ENCODE data around the gene IQCN.

The IQCN gene

DNA sequence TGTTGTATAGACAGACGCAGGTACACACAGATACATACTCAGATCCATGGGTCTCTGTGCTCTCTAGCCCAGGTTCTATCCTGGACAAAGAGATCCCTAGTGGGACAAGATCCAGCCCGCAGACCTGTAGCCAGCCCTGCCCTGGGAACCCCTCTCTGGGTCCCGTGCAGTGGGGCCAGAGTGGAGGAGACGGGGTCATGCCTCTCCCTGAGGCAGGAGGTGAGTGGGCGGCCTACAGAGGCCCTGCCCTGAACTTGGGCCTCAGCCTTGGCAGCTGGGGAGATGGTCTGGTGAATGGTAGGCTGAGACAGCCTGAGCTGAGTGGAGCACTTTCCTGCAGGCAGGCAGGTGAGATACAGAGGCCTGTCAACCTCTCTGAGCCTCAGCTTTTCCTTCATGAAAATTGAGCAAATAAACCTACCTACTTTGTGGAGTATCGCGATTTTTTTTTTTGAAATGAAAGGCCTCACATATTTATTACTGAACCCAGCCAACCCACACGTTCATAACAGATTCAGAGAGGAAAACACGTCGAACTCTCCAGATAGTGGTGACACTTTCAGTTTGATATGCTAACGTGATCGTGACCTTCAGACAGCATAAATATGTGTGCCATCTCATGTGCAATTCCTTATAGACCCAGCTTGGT is 10.6 kb upstream of the IQCN start:
- DNase-seq = no peak

DNA sequence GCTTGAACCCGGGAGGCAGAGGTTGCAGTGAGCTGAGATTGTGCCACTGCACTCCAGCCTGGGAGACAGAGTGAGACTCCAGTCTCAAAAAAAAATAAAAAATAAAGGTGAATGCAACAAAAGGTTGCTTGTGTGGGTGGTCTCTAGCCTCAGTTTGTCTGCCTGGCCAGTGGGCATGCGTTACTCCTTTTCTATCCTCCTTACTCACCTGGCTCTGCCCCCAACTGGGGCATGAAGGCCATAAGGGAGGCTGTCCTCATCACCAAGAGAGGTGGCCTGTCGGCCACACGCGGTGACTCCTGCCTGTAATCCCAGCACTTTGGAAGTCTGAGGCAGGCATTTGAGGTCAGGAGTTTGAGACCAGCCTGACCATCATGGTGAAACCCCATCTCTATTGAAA is 9.1 kb upstream of the IQCN start:
- no peak for DNase-seq

DNA sequence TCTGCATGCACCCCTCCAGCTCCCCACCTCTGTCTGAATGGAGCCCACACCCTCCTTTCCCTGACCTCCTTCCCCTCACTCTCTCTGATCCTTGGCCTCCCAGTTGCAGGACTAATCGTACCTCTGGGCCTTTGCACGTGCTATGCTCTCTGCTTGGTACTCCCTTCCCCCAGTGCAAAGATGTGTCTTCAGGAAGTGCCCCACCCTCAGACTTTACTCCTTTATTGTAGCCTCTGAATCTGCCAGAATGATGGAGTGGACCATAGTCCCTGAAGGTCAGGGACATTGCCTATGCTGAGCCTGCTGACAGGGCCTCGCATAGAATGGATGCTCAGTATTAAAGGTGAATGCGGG is 8.5 kb upstream of the IQCN start:
- DNase-seq = no peak

DNA sequence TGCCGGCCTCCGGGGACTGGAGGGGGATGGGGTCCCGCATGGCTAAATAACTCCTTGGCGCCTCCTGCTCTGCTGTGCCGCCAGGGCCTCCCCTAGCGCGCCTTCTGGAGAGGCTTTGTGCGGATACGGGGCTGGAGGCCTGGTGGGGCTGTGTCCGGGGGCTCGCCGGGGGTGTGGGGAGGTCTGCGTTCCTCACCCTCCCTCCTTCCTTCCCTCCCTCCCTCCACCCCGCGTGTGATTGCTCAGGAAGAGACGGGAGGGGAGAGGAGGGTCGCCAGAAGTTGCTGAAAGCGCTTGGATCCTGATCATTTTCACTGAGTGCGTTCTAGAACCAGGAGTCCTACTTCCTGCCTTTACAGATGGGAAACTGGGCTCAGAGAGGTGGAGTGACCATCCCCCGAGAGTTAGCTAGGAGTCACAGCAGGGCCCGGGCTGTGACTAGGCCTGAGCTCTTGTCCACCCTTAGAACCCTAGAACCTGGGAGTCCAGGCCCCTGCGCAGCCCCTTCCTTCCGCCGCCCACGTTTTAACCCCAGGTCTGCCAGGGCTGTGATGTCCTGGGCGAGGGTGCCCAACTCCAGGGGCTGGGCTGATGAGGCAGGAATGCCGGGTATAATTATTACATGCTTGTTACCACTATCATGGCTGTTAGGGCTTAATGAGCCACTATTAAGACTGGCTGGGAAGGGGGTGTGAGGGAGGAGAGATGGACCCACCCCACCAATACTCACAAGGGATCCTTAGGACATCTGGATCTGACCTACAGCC is 8.0 kb upstream of the IQCN start:
- no peak for DNase-seq

DNA sequence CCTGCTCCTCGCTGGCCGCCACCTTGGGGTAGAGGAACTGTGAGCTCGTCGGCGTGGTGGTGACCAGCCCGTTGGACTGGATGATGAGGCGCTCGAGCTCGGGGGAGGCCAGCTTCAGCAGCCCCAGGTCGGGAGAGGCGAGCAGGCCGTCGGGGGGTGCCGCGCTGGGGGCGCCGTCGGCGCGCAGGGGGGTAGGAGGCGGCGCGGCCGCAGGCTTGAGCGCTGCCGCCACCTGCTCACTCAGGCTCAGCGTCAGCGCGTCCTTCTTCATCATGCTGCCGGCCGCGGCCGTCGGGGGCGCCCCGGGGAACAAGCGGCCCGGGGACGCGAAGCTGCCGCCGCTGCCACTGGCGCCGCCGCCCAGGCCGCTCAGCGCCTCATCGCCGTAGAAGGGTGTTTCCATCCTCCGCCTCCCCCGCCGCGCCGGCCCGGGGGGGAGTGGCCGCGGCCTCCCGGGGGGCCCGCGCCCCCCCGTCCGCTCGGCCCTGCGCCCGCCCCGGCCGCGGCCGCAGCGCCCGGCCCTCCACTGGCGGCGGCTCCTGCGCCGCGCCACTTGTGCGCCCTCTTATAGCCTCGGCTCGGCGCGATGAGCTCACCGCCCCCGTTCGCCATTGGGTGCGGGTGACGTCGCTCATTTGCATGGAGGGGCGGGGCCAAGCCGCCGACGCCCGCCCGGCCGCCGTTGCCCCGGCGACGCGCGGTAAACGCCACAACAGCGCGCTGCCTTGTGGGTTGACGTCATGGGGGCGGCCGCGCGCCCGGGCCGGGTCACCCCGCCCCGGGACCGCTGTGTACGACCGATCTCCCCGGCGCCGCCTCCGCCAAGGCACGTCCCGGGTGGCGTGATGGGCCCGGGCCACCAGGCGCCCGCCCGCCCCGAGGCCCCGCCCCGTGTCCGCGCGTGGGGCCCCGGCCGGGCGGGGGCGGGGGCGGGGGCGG is 7.1 kb upstream of the IQCN start, which contains the start of gene JUND:
Gene JUND, minus strand, starts transcription at position 541 of the 939 bp plus-strand sequence. Its CDS starts 138 bp downstream, at position 403.
- DNase-seq = peak; percentile 97

DNA sequence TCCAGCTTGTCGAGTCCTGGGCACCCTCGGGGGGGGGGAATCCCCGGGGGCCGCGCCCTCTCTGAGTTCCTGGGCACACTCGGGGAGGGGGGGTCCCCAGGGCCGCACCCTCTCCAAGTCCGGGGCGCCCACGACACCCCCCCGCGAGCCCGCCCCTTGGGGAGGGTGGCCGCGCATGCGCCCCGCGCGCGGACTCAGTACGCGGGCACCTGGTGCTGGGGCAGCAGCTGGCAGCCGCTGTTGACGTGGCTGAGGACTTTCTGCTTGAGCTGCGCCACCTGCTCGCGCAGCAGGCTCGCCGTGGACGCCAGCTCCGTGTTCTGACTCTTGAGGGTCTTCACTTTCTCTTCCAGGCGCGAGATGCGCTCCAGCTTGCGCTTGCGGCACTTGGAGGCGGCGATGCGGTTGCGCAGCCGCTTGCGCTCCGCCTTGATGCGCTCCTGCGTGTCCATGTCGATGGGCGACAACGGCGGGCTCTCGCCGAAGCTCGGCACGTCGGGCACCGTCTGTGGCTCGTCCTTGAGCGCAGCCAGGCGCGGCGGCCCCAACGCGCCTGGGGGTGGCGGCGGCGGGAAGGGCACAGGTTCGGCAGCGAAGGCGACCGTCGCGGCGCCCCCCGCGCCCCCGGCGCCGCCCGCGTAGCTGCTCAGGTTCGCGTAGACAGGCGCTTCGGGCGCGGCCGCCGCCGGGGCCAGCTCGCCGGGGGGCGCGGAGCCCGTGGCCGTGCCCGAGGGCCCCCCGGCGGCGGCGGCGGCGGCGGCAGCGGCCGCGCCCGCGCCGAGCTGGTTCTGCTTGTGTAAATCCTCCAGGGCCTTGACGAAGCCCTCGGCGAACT is 6.2 kb upstream of the IQCN start:
- peak; percentile 95 for DNase-seq

DNA sequence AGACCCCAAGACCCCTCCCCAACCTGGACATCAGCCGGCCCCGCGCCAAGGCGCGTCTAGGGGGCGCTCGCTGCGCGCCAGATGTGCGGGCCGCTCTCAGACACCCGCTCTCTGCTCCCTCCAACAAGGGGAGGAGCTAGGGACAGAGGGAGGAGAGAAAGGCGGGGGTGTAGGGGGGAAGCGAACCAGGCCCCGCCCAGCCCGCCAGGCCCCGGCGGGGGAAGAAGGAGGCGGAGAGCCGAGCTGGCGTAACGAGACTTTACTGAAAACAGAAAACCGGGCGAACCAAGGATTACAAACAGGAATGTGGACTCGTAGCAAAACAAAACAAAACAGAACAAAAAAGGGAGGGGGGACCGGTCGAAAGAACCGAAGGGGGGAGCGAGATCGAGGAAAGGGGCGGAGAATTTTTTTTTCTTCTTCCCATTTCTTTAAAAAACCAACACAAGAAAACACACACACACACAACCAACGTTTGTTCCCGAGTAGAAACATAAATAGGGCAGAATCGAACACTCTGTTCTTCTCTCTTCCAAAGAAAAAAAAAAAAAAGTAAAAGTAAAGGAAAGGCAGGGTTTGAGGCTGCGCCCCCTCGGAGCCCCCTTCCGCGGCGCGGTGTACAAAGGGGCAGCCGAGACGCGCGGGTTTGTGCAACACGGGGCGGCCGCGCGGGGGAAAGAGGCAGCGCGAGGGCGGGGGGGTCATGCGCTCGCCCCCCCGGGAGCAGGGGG is 5.4 kb upstream of the IQCN start:
- DNase-seq = peak; percentile 97

DNA sequence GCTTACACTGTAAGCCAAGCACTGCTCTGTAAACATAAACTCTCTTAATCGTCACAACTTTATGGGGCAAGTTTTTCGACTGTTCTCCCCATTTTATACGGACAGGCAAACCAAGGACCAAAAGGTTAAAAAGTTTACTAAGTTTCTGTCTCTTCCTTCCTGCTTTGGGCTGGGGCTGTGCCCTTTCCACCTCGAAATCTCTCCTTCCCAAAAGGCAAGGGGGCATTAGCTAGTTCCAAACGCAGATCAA is 4.9 kb upstream of the IQCN start:
- DNase-seq = no peak

DNA sequence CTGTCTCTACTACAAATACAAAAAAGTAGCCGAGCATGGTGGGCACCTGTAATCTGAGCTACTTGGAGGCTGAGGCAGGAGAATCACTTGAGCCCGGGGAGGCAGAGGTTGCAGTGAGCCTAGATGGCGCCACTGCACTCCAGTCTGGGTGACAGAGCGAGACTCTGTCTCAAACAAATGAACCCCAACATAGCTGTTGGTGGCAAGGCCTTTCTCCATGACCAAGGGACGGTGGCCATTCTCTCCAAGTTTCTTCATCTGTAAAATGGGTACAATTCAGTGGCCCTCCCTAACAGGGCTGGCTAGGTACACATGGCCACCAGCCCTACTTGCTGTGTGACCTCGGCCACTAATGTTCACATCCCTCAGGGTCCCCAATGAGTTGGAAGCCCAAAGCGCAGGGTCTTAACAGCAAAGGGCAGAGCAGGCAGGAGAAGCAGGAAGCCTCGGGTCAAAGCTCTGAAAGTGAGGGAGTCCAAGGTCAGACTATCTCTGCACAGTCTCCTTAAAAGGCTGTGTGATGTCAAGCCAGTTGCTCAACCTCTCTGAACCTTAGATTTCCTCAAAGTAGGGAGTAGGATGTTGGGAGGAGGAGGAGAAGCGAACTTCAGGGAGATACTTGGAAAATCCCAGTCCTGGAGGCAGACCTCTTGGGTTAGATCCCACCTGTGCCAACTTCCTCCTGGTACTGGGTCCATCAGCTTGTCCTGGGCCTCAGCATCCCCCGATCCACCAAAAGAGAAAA is 4.4 kb upstream of the IQCN start:
- no peak for DNase-seq

DNA sequence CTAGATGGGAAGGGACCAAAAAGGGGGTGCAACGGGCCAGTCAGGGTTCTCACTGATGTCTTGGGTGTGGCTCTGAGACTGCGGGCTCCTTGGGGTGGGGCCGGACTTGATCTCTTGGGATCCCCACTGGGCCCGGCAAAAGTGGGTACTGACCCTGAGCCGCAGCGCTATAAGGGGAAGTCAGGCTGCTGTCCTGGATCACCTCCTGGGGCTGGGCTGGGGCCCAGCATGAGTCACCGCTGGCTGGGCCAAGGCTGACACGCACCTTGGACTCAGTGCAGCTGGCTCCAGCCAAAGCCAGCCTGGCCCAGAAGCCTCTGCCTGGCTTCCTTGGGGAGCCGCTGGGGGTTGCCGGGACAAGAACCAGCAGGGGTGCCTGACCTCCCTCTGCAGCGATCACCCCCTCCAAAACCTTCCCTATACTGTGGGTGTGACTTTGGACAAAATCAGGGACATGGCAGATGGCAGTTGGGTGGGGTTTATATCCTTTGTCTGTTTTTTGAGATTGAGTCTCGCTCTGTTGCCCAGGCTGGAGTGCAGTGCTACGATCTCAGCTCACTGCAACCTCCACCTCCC is 617 bp upstream of the IQCN start:
- peak; percentile 85 for DNase-seq

DNA sequence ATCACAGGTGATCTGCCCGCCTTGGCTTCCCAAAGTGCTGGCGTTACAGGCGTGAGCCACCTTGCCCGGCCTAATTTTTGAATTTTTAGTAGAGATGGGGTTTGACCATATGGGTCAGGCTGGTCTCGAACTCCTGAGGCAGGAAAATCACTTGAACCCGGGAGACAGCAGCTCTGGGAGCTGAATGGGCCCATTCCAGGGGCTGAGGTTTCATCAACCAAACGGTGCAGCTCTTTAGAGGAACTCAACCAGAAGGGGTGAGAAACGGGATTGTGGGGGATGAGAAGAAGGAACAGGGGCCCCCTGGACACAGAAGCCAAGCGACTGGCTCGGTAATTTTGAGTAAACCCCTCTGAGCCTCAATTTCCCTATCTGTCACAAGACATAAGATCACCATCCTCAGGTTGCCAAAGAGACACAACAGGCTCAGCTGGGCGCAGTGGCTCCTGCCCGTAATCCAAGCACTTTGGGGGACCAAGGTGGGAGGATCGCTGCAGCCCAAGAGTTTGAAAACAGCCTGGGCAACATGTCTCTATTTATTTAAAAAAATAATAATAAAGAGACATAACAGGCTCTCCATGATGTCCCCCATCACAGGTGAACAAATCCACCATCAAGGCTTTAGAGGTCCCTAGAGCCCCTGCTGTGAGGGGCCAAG is 562 bp downstream of the IQCN start:
- no peak for DNase-seq

DNA sequence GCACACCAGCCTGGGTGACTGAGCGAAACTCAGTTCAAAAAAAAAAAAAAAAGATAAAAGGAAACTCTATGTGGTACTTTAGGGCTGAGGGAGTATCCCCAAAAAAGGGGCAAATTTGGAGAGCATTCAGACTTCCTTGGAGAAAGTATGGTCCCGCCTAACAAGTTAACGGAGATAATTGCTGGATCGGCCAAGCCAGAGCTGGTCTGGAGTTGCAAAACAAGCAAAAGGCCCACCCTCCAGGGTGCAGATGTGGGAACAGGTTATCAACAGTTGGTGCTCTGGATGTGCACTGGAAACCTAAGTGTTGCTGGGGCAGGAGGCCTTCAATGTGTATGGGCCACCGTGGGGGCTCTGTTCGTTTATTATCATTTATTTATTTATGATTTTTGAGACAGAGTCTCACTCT is 2.8 kb downstream of the IQCN start:
- DNase-seq = no peak

DNA sequence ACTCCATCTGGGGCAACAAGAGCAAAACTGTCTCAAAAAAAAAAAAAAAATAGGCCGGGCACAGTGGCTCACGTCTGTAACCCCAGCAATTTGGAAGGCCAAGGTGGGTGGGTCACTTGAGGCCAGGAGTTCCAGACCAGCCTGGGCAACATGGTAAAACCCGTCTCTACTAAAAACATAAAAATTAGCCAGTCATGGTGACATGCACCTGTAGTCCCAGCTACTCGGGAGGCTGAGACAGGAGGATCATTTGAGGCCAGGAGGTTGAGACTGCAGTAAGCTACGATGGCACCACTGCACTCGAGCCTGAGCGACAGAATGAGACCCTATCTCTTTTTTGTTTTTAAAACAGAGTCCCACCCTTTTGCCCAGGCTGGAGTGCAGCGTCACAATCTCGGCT is 3.9 kb downstream of the IQCN start:
- DNase-seq = no peak

DNA sequence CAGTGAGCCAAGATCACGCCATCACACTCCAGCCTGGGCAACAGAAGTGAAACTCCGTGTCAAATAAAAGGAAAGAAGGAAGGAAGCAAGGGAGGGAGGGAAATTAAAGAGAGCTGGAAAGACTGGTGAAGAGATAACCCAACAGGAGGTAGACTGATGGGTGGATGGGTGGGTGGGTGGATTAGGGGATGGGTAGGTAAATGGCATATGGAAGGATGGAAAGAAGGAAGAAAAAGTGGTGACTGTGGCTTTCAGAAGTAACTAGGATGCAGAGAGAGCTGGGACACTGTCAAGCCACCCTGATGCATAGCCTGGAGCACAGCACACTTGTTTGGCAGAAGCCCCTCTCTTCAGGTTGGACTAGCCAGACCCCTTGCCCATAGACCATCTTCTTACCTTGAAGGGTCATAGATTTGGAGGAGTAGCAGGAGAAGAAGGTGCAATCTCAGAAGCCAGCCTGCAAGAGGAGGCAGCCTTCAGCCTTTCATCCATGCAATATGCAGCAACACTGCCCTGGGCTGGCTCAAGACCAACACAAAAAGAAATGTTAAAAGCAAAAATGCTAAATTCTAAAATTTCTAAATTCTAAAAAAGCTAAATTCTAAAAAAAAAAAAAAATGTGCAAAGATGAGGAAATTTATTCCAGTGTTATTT is 5.1 kb downstream of the IQCN start:
- DNase-seq = no peak

DNA sequence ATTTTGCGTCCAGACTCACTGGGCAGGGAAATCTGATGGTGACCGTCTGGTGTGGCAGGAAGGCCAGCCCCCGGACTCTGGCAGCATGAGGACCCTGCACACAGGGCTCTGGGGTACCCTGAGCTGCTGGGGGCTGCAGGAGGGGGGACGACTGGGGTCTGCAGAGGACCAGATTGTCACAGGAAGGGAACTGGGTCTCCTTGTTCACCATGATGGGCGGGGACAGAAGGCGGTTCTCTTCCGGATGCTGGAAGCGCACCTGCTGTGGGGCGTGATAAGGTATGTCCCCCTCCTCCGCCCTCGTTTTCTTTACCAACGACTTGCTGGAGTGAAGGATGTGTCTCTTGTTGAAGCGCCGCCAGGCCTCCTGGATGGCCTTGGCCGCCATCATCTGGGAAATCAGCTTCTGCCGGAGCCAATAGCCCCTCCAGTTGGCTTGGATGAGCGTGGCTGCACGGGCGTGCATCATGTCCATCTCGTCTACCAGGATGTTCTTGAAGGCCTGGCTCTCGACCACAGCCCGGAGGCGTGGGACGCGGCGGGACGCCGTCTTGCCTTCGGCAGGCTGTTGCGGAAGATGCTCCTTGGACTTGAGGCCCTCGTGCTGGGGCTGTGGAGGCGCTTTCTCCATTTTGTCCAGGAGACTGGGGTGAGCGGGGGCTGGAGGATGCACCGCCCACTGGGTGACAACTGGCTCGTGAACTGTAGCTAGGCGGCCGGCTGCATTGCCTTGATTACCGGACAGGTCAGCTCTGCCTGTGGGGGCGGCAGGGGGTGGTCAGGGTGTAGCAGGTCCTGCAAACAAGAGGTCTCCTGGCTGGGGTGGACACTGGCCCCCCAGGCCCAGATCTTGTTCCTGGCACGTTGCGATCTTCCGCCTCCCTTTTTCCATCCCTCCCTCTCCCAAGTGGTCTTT is 7.2 kb downstream of the IQCN start:
- no peak for DNase-seq

DNA sequence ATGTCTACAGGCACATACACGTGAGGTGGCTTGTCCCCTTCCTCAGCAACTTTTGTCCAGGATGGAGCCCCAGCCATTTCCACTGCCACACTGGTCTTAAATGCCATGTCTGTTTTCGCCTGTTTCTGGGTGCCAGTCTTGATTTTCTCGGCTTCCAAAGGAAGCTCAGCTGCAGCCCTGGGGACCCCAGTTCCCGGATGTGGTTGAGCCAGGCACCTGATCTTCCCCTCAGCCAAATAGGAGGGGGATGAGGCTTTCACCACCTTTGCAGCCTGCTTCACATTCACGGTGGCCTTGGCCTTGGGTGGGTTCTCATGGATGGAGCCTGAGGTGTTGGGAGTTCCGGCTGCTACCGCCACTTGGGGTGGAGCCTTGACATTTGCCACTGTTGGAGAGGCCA is 8.7 kb downstream of the IQCN start:
- DNase-seq = no peak

DNA sequence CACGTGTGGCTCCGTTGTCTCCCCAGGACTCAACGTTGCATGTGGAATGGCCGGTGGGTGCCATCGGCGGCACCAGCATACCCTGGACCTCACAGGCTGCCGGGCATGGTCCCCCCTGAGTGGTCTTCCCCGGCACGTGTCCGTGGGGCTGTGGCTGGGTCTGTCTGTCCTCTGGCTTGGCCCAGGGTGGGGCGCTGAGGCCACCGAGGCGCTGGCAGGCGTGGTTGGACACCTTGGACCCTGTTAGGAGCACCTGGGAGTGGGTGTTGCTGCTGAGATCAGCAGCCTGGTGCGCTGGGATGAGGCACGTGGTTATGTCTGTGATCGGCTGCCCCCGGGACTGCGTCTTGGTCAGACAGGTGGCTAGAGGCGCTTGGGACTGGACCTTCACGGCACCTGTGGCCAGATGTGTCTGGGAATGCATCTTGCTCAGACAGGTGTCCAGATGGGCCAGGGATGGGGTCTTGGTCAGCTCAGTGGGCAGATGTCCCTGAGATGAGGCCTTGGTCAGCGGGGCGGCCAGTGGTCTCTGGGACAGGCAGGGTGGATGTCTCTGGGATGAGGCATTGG is 9.2 kb downstream of the IQCN start:
- DNase-seq = no peak

DNA sequence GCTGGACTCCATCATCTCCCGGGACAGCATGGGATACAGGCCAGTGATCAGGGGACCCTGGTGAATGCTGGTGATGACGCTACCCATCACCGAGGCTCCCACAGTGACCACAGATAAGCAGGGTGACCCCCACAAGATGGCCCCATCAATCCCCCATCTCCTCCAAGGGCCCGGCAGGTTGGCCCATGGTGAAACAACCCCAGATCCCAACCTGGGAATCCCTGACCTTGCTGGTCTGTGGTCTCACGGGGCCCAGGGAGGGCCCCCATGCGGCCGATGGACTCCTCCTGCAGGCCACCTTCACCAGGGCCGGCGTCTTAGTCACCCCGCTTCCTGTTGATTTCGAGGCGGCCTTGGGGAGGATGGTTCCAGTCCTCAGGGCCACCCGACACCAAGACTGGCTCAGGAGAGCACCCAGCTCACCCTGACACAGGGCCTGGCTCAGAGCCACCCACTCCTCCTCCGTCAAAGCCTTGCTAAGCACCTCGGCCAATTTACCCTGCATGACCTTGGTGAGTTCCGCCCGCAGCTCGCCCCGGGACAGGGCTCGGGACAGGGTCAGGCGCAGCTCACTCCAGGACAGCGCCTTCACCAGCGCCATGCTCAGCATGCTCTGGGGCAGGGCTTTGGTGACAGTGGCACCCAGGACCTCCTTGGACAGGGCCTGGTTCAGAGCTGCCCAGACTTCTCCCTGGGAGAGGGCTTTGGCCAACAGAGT is 10.0 kb downstream of the IQCN start:
- no peak for DNase-seq

Measured in 8988T (cell line).